Measurements from ENCODE around the gene TNS4.

TNS4 gene

GRCh38 chr17:40470932-40471828 is 30.2 kb downstream of the TNS4 start:
- no peak for DNase-seq

GRCh38 chr17:40469805-40470675 is 31.4 kb downstream of the TNS4 start:
- DNase-seq: no peak

- DNase-seq: no peak
Observed at GRCh38 chr17:40468560-40468959, 32.9 kb downstream of the TNS4 start.

GRCh38 chr17:40467281-40467867 is 34.0 kb downstream of the TNS4 start:
- DNase-seq: no peak

- no peak for DNase-seq
Observed at GRCh38 chr17:40466298-40466971, 35.0 kb downstream of the TNS4 start.

- DNase-seq: no peak
Observed at GRCh38 chr17:40464392-40464855, 37.0 kb downstream of the TNS4 start.

- no peak for DNase-seq
Observed at GRCh38 chr17:40463122-40463550, 38.3 kb downstream of the TNS4 start.

GRCh38 chr17:40462343-40463121 is 38.9 kb downstream of the TNS4 start:
- no peak for DNase-seq

GRCh38 chr17:40461732-40462342 is 39.6 kb downstream of the TNS4 start:
- no peak for DNase-seq

GRCh38 chr17:40460968-40461731 is 40.3 kb downstream of the TNS4 start:
- DNase-seq: no peak

GRCh38 chr17:40460604-40460967 is 40.8 kb downstream of the TNS4 start:
- no peak for DNase-seq

GRCh38 chr17:40459636-40460603 is 41.5 kb downstream of the TNS4 start:
- no peak for DNase-seq

GRCh38 chr17:40458851-40459482 is 42.5 kb downstream of the TNS4 start:
- no peak for DNase-seq

- no peak for DNase-seq
Observed at GRCh38 chr17:40457964-40458791, 43.2 kb downstream of the TNS4 start.

- no peak for DNase-seq
Observed at GRCh38 chr17:40457369-40457768, 44.1 kb downstream of the TNS4 start.

- DNase-seq: no peak
Observed at GRCh38 chr17:40456396-40456951, 44.9 kb downstream of the TNS4 start.

GRCh38 chr17:40454613-40454995 is 46.8 kb downstream of the TNS4 start:
- DNase-seq: no peak

All from T-helper 9 cell (primary cell).